H1 (cell line): Measurements from ENCODE around the gene ARL6IP5. TPM values are rescaled to one million over a fixed set of nuclear protein-coding genes. Genes with fewer than 3 reads are reported as not detected.

Experiments
- CTCF ChIA-PET: fragments of 300-600 bp; sonication (Branson Sonifier 250); formaldehyde crosslinking; loops from one replicate; lab custom pipeline; 2021; ENCODE audit not compliant: partially characterized antibody; lab: Charles Lee
- POLR2A ChIA-PET: fragments of 300-600 bp; sonication (Branson Sonifier 250); formaldehyde crosslinking; loops from one replicate; lab custom pipeline; 2021; ENCODE audit warnings: inconsistent platforms; ENCODE audit not compliant: partially characterized antibody; lab: Charles Lee
- DNase-seq, 2 experiments: peaks; one replicate each; pipeline versions ENCODE4 v3.0.0 to v3.0.0-alpha.2; 2010 to 2022; ENCODE audit warnings: low spot score in 2 of 2, low read depth in 1 of 2, mixed read lengths in 1 of 2
- FAIRE-seq: peaks from 2 replicates; lab custom pipeline; 2011; peaks lifted over from hg19 to GRCh38; lab: Jason Lieb, UNC
- H2AFZ ChIP-seq: 2 replicates; pipeline ENCODE4 v1.8.1; 2012; ENCODE audit warnings: low read length, inconsistent platforms
- H2AK5ac ChIP-seq: 2 replicates; pipeline ENCODE4 v1.6.1; 2013; ENCODE audit warnings: low read depth, low read length
- H2BK120ac ChIP-seq: replicated peaks from 2 replicates; pipeline ENCODE3; 2013; ENCODE audit warnings: low read depth, low read length, inconsistent platforms
- H2BK12ac ChIP-seq: 2 replicates; pipeline ENCODE4 v1.6.1; 2013; ENCODE audit warnings: low read depth, low read length
- H2BK15ac ChIP-seq: 2 replicates; pipeline ENCODE4 v1.6.1; 2013; ENCODE audit warnings: low read length
- H2BK20ac ChIP-seq: 2 replicates; pipeline ENCODE4 v1.6.1; 2013; ENCODE audit warnings: low read length
- H2BK5ac ChIP-seq: 2 replicates; pipeline ENCODE4 v1.6.1; 2013; ENCODE audit warnings: low read depth, low read length
- H3K14ac ChIP-seq: 2 replicates; pipeline ENCODE4 v1.6.1; 2013; ENCODE audit warnings: inconsistent platforms; ENCODE audit not compliant: insufficient read length
- H3K18ac ChIP-seq: 2 replicates; pipeline ENCODE4 v1.6.1; 2013; ENCODE audit warnings: low read length; ENCODE audit errors: extremely low read depth
- H3K23ac ChIP-seq: 2 replicates; pipeline ENCODE4 v1.6.1; 2013; ENCODE audit warnings: inconsistent platforms; ENCODE audit not compliant: insufficient read length
- H3K23me2 ChIP-seq: 2 replicates; pipeline ENCODE4 v1.6.1; 2013; ENCODE audit warnings: low read depth, low read length
- H3K27ac ChIP-seq: 2 replicates; pipeline ENCODE4 v1.6.1; 2011; ENCODE audit warnings: low read depth, low read length, inconsistent platforms
- H3K27me3 ChIP-seq, 4 experiments: replicated peaks in 1 of 4; 1 replicate in 1 of 4; 2 replicates in 3 of 4; pipeline versions ENCODE4 v1.6.1 to v1.8.1; 2011 to 2013; ENCODE audit warnings: low read length in 3 of 4, mild to moderate bottlenecking in 3 of 4, inconsistent platforms in 2 of 4, mixed read lengths in 2 of 4, moderate library complexity in 1 of 4; ENCODE audit not compliant: control insufficient read depth in 3 of 4, insufficient read depth in 3 of 4; ENCODE audit errors: extremely low read depth in 1 of 4
- H3K36me3 ChIP-seq, 4 experiments: 2 replicates each; pipeline versions ENCODE4 v1.6.1 to v1.8.1; 2011 to 2013; ENCODE audit warnings: mild to moderate bottlenecking in 4 of 4, low read length in 3 of 4, moderate library complexity in 2 of 4, control low read depth in 1 of 4, inconsistent platforms in 1 of 4; ENCODE audit not compliant: insufficient read depth in 4 of 4, control insufficient read depth in 2 of 4
- H3K4ac ChIP-seq: replicated peaks from 2 replicates; pipeline ENCODE3; 2013; ENCODE audit warnings: low read length, low read depth, mixed read lengths, inconsistent platforms; ENCODE audit not compliant: insufficient read length
- H3K4me1 ChIP-seq, 4 experiments: replicated peaks in 1 of 4; 1 replicate in 1 of 4; 2 replicates in 3 of 4; pipeline versions ENCODE4 v1.6.1 to v1.8.1; 2011 to 2013; ENCODE audit warnings: low read length in 3 of 4, inconsistent platforms in 2 of 4, mixed read lengths in 1 of 4; ENCODE audit not compliant: insufficient read depth in 4 of 4, control insufficient read depth in 3 of 4
- H3K4me2 ChIP-seq, 2 experiments: 2 replicates each; pipeline versions ENCODE4 v1.6.1 to v1.8.1; 2011 to 2013; ENCODE audit warnings: low read depth in 2 of 2, low read length in 2 of 2, control low read depth in 1 of 2, inconsistent platforms in 1 of 2, mild to moderate bottlenecking in 1 of 2; ENCODE audit not compliant: insufficient read depth in 1 of 2
- H3K4me3 ChIP-seq, 4 experiments: fragments of 200-600, 300-600 bp in 1 of 4; sonication (generic), shearing (Covaris generic), sonication (Bioruptor Twin) in 1 of 4; 2 replicates each; pipeline versions ENCODE4 v1.5.1 to v1.8.1; 2011 to 2016; ENCODE audit warnings: low read length in 4 of 4, low read depth in 3 of 4, control low read depth in 2 of 4, inconsistent platforms in 2 of 4, mild to moderate bottlenecking in 2 of 4, mixed read lengths in 1 of 4, moderate library complexity in 1 of 4; ENCODE audit not compliant: insufficient read depth in 2 of 4; ENCODE audit errors: extremely low read depth in 1 of 4
- H3K56ac ChIP-seq: replicated peaks from 2 replicates; pipeline ENCODE3; 2013; ENCODE audit warnings: low read depth, mild to moderate bottlenecking, mixed read lengths, low read length, inconsistent platforms; ENCODE audit not compliant: insufficient read length
- H3K79me1 ChIP-seq: 2 replicates; pipeline ENCODE4 v1.6.1; 2013; ENCODE audit warnings: low read depth, low read length, control low read depth
- H3K79me2 ChIP-seq, 2 experiments: 2 replicates each; pipeline versions ENCODE4 v1.6.1 to v1.8.1; 2012 to 2013; ENCODE audit warnings: low read length in 2 of 2, mild to moderate bottlenecking in 2 of 2, inconsistent platforms in 1 of 2; ENCODE audit not compliant: insufficient read depth in 2 of 2, control insufficient read depth in 1 of 2
- H3K9ac ChIP-seq, 4 experiments: replicated peaks in 1 of 4; 1 replicate in 1 of 4; 2 replicates in 3 of 4; pipeline versions ENCODE4 v1.6.1 to v1.8.1; 2011 to 2013; ENCODE audit warnings: low read depth in 3 of 4, low read length in 3 of 4, control low read depth in 2 of 4, mild to moderate bottlenecking in 2 of 4, moderate library complexity in 2 of 4, inconsistent platforms in 1 of 4; ENCODE audit errors: extremely low read depth in 1 of 4
- H3K9me3 ChIP-seq, 2 experiments: 2 replicates each; pipeline versions ENCODE4 v1.6.1 to v1.8.1; 2012 to 2013; ENCODE audit warnings: mild to moderate bottlenecking in 2 of 2, moderate library complexity in 2 of 2, control low read depth in 1 of 2, inconsistent platforms in 1 of 2, low read depth in 1 of 2, low read length in 1 of 2, mixed read lengths in 1 of 2; ENCODE audit not compliant: insufficient read depth in 2 of 2
- H4K20me1 ChIP-seq, 2 experiments: replicated peaks in 1 of 2; 2 replicates each; pipeline versions ENCODE3 to v1.8.1; 2011 to 2013; ENCODE audit warnings: inconsistent platforms in 2 of 2, low read length in 2 of 2, mild to moderate bottlenecking in 1 of 2; ENCODE audit not compliant: insufficient read depth in 2 of 2, control insufficient read depth in 1 of 2
- H4K5ac ChIP-seq: 2 replicates; pipeline ENCODE4 v1.6.1; 2013; ENCODE audit warnings: low read length, low read depth, mixed read lengths, inconsistent platforms; ENCODE audit not compliant: insufficient read length
- H4K8ac ChIP-seq: 2 replicates; pipeline ENCODE4 v1.8.0; 2013; ENCODE audit warnings: mild to moderate bottlenecking, moderate library complexity, low read length, inconsistent platforms; ENCODE audit not compliant: insufficient read depth; ENCODE audit errors: extremely low read depth
- H4K91ac ChIP-seq: replicated peaks from 2 replicates; pipeline ENCODE3; 2013; ENCODE audit warnings: low read length, mixed read lengths, inconsistent platforms; ENCODE audit not compliant: insufficient read length
- CBX5 ChIP-seq: fragments of 300-800, 300-1000 bp; sonication (generic); IDR thresholded peaks from 2 replicates; pipeline ENCODE4 v1.7.1; 2016; ENCODE audit warnings: antibody characterized with exemption, low read length, low read depth
- CEBPB ChIP-seq: IDR thresholded peaks from 2 replicates; pipeline ENCODE4 v1.6.1; 2012; ENCODE audit warnings: low read depth, low read length
- CHD2 ChIP-seq: IDR thresholded peaks from 2 replicates; pipeline ENCODE4 v1.6.1; 2012; ENCODE audit warnings: low read length, improper control_type of control experiment
- CREB1 ChIP-seq: IDR thresholded peaks from 2 replicates; pipeline ENCODE4 v1.6.1; 2012; ENCODE audit warnings: inconsistent platforms
- HDAC6 ChIP-seq: IDR thresholded peaks from one replicate; pipeline ENCODE4 v1.7.1; 2012; ENCODE audit warnings: low read depth, mild to moderate bottlenecking, inconsistent platforms, low read length, moderate library complexity
- MAFK ChIP-seq: IDR thresholded peaks from 2 replicates; pipeline ENCODE4 v1.6.1; 2012; ENCODE audit warnings: low read depth, mild to moderate bottlenecking, improper control_type of control experiment, low read length
- RXRA ChIP-seq: IDR thresholded peaks from 2 replicates; pipeline ENCODE4 v1.6.1; 2011; ENCODE audit warnings: low read depth, mild to moderate bottlenecking, low read length, moderate library complexity; ENCODE audit not compliant: insufficient read depth
- SAP30 ChIP-seq: fragments of 300-600 bp; sonication (generic); IDR thresholded peaks from 2 replicates; pipeline ENCODE4 v1.7.1; 2012; ENCODE audit warnings: low read length, moderate library complexity, mild to moderate bottlenecking, inconsistent platforms; ENCODE audit not compliant: insufficient read depth, insufficient replicate concordance
- SIN3A ChIP-seq, 2 experiments: IDR thresholded peaks in 1 of 2; conservative IDR thresholded peaks in 1 of 2; 2 replicates each; pipeline ENCODE4 v1.6.1; 2011 to 2012; ENCODE audit warnings: low read length in 2 of 2, improper control_type of control experiment in 1 of 2, low read depth in 1 of 2, mild to moderate bottlenecking in 1 of 2
- SIRT6 ChIP-seq: IDR thresholded peaks from one replicate; pipeline ENCODE4 v1.7.1; 2012; ENCODE audit warnings: low read length, inconsistent platforms
- TCF12 ChIP-seq: IDR thresholded peaks from 2 replicates; pipeline ENCODE4 v1.6.1; 2011; ENCODE audit warnings: low read depth, mild to moderate bottlenecking, low read length
- TEAD4 ChIP-seq: IDR thresholded peaks from 2 replicates; pipeline ENCODE4 v1.6.1; 2012; ENCODE audit warnings: low read depth, low read length, inconsistent platforms, mixed read lengths
- WGBS, 2 experiments: shearing (Covaris generic) in 1 of 2; methylation state at CpG; one replicate each; pipeline versions ENCODE4 v1.1.6 to v1.1.7; 2013 to 2015; ENCODE audit warnings: low lambda C conversion rate in 2 of 2, mixed read lengths in 2 of 2, inconsistent platforms in 1 of 2, low coverage in 1 of 2, missing lambda C conversion rate in 1 of 2; ENCODE audit not compliant: insufficient replicate concordance in 2 of 2, insufficient coverage in 1 of 2, insufficient read length in 1 of 2; ENCODE audit errors: extremely low coverage in 1 of 2, missing lambda C conversion rate in 1 of 2; 5-methylcytosine and 5-hydroxymethylcytosine counted together
- polyA plus RNA-seq, 7 experiments: library from polyadenylated mRNA; depleted of rRNA in 3 of 7; stranded (reverse) in 5 of 7; unstranded in 2 of 7; fragments of >200 nt in 5 of 7; fragments of 200-250 nt in 2 of 7; gene quantifications; 1 replicate in 5 of 7; 2 replicates in 1 of 7; 4 replicates in 1 of 7; pipeline versions ENCODE4 v1.2.1 to v1.2.3, GENCODE V29; 2011 to 2013; ENCODE audit warnings: missing spikeins in 2 of 7, mixed read lengths in 2 of 7
- total RNA-seq: library from RNA; stranded (reverse); fragmentation: NEBNext Ultra II Directional; extraction: Animal tissue kit (Norgen Biotek cat#: 25700); gene quantifications from 2 replicates; pipeline ENCODE4 v1.2.1, GENCODE V29; 2021
- TF ChIP-seq, protein P1 (sequence below): IDR thresholded peaks from 2 replicates; pipeline ENCODE4 v1.6.1; 2011; ENCODE audit warnings: low read depth, mild to moderate bottlenecking, low read length; ENCODE audit not compliant: insufficient read depth
- TF ChIP-seq, protein P2 (sequence below): IDR thresholded peaks from 2 replicates; pipeline ENCODE4 v1.6.1; 2012; ENCODE audit warnings: inconsistent platforms

ARL6IP5 gene
- total and polyA plus RNA-seq, 2 of the 8 experiments (the other 6 are each of a cell fraction or from before 2014, with no cell fraction given) = 24.9 to 30.1 TPM

DNA sequence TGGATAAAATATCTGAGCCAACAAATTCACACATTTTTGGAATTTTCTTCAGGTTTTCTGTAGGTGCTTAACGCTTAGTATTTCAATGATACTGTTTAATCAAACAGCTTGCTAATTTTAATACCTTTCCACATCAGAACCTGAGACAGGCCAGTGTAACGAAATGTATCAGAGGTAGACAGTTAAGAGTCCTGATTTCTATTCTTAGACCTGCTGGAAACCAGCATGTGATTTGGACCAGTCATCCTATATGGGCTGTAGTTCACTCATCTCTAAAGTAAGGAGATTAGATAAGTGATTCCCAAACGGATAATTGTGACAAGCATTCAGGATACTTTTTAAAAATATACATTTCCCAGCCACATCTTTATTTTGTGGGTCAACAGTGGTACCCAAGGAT lies 18.4 kb downstream of the ARL6IP5 start:
- Histone ChIP-seq H3K36me3 (peaks cover 0 to 16% (median 2%) of the 10 kb centered on the region in 4 experiments; a peak in 2 of 8 replicates), H2BK5ac (no peak overlapping the region), H3K4ac (no peak overlapping the region), H3K18ac (no peak overlapping the region), H3K4me1 (no peaks in the 10 kb centered on the region), H4K5ac (no peak overlapping the region), H4K91ac (no peak overlapping the region), H3K9me3 (no peaks in the 10 kb centered on the region), H3K79me2 (no peaks in the 10 kb centered on the region), H3K23me2 (no peaks in the 10 kb centered on the region), H2BK12ac (no peak overlapping the region), H3K27ac (no peak overlapping the region), H3K79me1 (no peaks in the 10 kb centered on the region), H3K4me2 (no peak overlapping the region), H3K4me3 (no peak overlapping the region), H3K56ac (no peak overlapping the region), H4K8ac (no peak overlapping the region), H3K9ac (no peak overlapping the region), H2BK20ac (no peak overlapping the region), H3K23ac (no peak overlapping the region), H3K27me3 (no peaks in the 10 kb centered on the region), H2AK5ac (no peak overlapping the region), H2BK15ac (no peak overlapping the region), H2BK120ac (no peak overlapping the region), H2AFZ (no peak overlapping the region), H3K14ac (no peak overlapping the region), H4K20me1 (no peaks in the 10 kb centered on the region)
- FAIRE-seq = no peak
- ChIA-PET CTCF (no interaction called here), POLR2A (no interaction called here)
- 81% methylated on average over 3 of the region's 3 CpGs; no CpG with 5 or more reads in 1 of the 2 experiments for WGBS, 2 experiments
- no peak for DNase-seq
- TF ChIP-seq SIRT6 = no peak
- TF ChIP-seq, protein P1, sequence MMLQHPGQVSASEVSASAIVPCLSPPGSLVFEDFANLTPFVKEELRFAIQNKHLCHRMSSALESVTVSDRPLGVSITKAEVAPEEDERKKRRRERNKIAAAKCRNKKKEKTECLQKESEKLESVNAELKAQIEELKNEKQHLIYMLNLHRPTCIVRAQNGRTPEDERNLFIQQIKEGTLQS = no peak
- TF ChIP-seq SAP30 = no peak
- TF ChIP-seq HDAC6 = no peak
- TF ChIP-seq CREB1 = no peak
- TF ChIP-seq, protein P2, sequence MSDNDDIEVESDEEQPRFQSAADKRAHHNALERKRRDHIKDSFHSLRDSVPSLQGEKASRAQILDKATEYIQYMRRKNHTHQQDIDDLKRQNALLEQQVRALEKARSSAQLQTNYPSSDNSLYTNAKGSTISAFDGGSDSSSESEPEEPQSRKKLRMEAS = no peak
- TF ChIP-seq SIN3A (conservative IDR thresholded peaks at IDR 0.05 in 1 of 2, IDR thresholded peaks at IDR 0.05 in 1 of 2; ENCODE audit: low read depth in 1 of 2, low read length in 2 of 2) = no peak
- no peak for TF ChIP-seq MAFK
- TF ChIP-seq CHD2 = no peak
- no peak for TF ChIP-seq CEBPB
- no peak for TF ChIP-seq TCF12
- no peak for TF ChIP-seq RXRA
- TF ChIP-seq TEAD4 = no peak
- TF ChIP-seq CBX5 = no peak
